ENCODE data around the gene RASSF4.

RASSF4 gene

DNA sequence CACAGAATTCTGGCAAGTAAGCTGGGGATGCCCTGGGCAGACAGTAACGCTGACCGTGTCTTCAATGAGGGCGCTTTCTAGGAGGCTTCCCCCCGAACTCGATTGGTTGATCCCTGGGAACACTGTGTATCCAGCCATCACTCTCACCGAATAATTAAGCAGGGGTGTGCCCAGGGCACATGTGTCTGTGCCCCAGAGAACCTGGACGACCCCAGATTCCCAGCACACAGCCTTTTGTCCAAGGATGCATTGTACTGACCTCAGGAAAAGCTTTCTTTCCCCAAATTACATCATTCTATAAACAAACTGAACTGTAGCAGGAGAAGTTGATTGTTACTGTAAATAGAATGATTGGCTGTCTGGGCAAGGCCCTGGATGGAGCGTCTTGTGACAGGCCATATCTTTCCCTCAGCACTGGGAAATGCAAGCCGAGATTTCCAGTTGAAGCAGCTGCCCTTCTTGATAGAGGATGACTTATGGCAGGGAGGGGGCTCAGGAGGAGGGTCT lies 25.6 kb downstream of the RASSF4 start:
- H3K4me3 ChIP-seq (ENCODE audit: low read depth, low read length) = no peak overlapping the region
- TF ChIP-seq, protein P1, sequence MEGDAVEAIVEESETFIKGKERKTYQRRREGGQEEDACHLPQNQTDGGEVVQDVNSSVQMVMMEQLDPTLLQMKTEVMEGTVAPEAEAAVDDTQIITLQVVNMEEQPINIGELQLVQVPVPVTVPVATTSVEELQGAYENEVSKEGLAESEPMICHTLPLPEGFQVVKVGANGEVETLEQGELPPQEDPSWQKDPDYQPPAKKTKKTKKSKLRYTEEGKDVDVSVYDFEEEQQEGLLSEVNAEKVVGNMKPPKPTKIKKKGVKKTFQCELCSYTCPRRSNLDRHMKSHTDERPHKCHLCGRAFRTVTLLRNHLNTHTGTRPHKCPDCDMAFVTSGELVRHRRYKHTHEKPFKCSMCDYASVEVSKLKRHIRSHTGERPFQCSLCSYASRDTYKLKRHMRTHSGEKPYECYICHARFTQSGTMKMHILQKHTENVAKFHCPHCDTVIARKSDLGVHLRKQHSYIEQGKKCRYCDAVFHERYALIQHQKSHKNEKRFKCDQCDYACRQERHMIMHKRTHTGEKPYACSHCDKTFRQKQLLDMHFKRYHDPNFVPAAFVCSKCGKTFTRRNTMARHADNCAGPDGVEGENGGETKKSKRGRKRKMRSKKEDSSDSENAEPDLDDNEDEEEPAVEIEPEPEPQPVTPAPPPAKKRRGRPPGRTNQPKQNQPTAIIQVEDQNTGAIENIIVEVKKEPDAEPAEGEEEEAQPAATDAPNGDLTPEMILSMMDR (IDR thresholded peaks at IDR 0.05; ENCODE audit: borderline replicate concordance, insufficient read depth, low read depth, low read length) = no peak

DNA sequence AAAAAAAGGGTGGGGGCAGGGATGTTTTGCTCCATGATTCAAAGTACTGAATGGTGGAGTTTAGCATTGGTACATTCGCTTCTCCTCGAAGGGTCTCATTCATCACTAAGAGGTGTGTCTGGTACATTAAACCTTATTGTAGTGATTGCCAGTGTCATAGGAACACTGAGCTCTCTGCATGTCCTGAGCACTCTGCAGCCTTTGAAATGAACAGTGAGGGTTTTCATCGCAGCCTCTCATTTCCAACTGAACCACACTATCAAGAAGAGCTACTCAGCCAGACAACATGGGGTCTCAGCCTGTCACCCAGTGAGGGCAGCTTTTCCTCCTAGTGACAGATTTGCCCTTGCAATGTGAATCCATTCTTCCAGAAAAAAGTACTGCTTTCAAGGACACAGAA lies 26.6 kb downstream of the RASSF4 start:
- H3K4me3 ChIP-seq (ENCODE audit: low read depth, low read length) = no peak overlapping the region
- TF ChIP-seq, protein P1 (IDR thresholded peaks at IDR 0.05; ENCODE audit: borderline replicate concordance, insufficient read depth, low read depth, low read length) = no peak

DNA sequence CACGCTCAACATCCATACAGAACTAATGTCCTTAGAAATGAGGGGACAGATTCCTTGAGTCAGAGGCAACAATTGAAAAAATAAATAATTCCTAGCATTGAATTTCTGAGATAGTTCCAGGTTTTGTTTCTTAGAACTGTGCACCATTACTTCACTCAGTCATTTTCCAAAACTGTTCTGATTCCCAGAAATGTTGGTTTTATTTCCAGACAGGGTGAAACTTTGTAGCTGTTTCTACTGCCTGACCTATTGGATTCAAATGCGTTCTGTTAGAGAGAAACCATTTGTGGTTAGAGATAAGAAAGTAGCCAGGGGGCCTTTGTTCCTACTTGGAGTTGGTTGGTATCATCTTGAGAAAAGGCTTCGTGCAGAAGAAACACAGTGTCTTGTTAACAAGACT lies 27.1 kb downstream of the RASSF4 start:
- no peak overlapping the region for H3K4me3 ChIP-seq (ENCODE audit: low read depth, low read length)
- TF ChIP-seq, protein P1 (IDR thresholded peaks at IDR 0.05; ENCODE audit: borderline replicate concordance, insufficient read depth, low read depth, low read length) = no peak

DNA sequence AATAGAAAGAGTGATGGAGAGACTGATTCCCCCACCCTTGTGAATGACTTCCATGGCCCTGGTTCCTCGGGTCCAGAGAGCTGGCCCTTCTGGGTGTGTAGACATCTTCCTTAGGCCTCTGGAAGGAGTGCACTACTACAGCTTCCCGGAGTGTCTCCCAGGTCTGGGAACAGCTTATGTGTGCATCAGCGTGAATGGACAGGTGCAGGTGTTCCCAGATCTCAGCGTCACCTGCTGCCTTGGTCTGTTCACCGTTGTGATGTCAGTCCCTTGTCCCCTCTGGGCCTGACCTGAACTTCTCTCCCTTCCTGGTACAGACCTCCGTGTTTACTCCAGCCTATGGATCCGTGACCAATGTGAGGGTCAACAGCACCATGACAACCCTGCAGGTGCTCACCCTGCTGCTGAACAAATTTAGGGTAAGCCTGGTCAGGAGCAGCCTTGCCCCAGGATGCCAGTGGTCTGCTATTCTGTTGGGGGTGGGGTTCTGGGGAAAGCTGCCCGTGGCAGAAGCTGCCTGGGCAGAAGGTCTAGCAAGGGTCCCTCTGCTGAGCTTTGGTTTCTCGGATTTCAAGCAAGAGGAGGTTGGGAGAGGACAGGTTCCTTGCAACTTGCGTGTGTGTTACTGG lies 29.5 kb downstream of the RASSF4 start:
- TF ChIP-seq, protein P1 (IDR thresholded peaks at IDR 0.05; ENCODE audit: borderline replicate concordance, insufficient read depth, low read depth, low read length) = no peak
- no peak overlapping the region for H3K4me3 ChIP-seq (ENCODE audit: low read depth, low read length)

- H3K4me3 ChIP-seq (ENCODE audit: low read depth, low read length) = no peak overlapping the region
- TF ChIP-seq, protein P1 (IDR thresholded peaks at IDR 0.05; ENCODE audit: borderline replicate concordance, insufficient read depth, low read depth, low read length) = no peak
Measured at GRCh38 chr10:44989597-44990301, 30.1 kb downstream of the RASSF4 start.

- H3K4me3 ChIP-seq (ENCODE audit: low read depth, low read length) = no peak overlapping the region
- TF ChIP-seq, protein P1 (IDR thresholded peaks at IDR 0.05; ENCODE audit: borderline replicate concordance, insufficient read depth, low read depth, low read length) = 0 out of 2 replicates have a peak, but pooled peaks have one; percentile 5
Measured at GRCh38 chr10:44990302-44990655, 30.7 kb downstream of the RASSF4 start.

DNA sequence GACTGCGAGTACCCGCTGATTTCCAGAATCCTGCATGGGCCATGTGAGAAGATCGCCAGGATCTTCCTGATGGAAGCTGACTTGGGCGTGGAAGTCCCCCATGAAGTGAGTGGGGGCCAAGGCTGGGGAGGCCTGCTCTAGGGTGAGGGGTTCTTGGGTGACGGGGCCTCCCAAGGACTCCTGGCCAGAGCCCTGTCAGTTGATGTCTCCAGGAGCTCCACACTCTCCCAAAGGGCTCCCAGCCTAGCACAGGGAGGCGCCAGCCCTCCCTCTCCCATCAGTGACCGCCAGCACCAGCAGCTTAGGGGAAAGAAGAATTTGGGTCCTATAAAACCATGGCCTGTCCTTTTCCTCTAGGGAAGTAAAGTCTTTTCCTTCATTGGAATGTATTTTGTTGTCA lies 31.4 kb downstream of the RASSF4 start:
- TF ChIP-seq, protein P1 (IDR thresholded peaks at IDR 0.05; ENCODE audit: borderline replicate concordance, insufficient read depth, low read depth, low read length) = no peak
- H3K4me3 ChIP-seq (ENCODE audit: low read depth, low read length) = no peak overlapping the region
